ENCODE data around the gene PPP1R36.

GRCh38 chr14:64611358-64612020, 61.7 kb downstream of the PPP1R36 start:
- no peak for TF ChIP-seq CTCF (IDR thresholded peaks at IDR 0.05; ENCODE audit: extremely low read depth in 1 of 2, insufficient read depth in 1 of 2, low read depth in 1 of 2, low read length in 2 of 2)
- no peak for TF ChIP-seq JUN (IDR thresholded peaks at IDR 0.05; ENCODE audit: borderline replicate concordance, insufficient read depth, insufficient read length, low read depth)
- no peak for TF ChIP-seq POLR2A (IDR thresholded peaks at IDR 0.05; ENCODE audit: low read depth, low read length)
- no peak for TF ChIP-seq POLR2AphosphoS5 (IDR thresholded peaks at IDR 0.05; ENCODE audit: insufficient read depth, low read depth, low read length)
- TF ChIP-seq MYC (IDR thresholded peaks at IDR 0.05; ENCODE audit: low read depth, low read length): no peak
- TF ChIP-seq MAX (IDR thresholded peaks at IDR 0.05; ENCODE audit: insufficient read depth, insufficient read length): no peak
- no peak for TF ChIP-seq EZH2 (IDR thresholded peaks at IDR 0.05; ENCODE audit: borderline replicate concordance, low read depth, low read length, severe bottlenecking)
